NT2/D1 (cell line): Measurements from ENCODE around the gene HOXB7.

Source experiments
- DNase-seq: peaks from one replicate; pipeline ENCODE4 v3.0.0-alpha.2; 2011; ENCODE audit warnings: low read depth, low spot score
- H3K27me3 ChIP-seq: 2 replicates; pipeline ENCODE4 v1.6.0; 2011; ENCODE audit warnings: mild to moderate bottlenecking; ENCODE audit not compliant: insufficient read length, insufficient read depth
- H3K36me3 ChIP-seq: 2 replicates; pipeline ENCODE4 v1.6.1; 2011; ENCODE audit warnings: mild to moderate bottlenecking, low read length, mixed read lengths; ENCODE audit not compliant: insufficient read depth, insufficient read length
- H3K4me1 ChIP-seq: 2 replicates; pipeline ENCODE4 v1.5.1; 2011; ENCODE audit not compliant: insufficient read depth, insufficient read length
- H3K4me3 ChIP-seq: 2 replicates; pipeline ENCODE4 v1.5.1; 2011; ENCODE audit warnings: low read depth; ENCODE audit not compliant: insufficient read length
- H3K9ac ChIP-seq: 2 replicates; pipeline ENCODE4 v1.6.0; 2011; ENCODE audit warnings: low read depth; ENCODE audit not compliant: insufficient read length
- H3K9me3 ChIP-seq: 2 replicates; pipeline ENCODE4 v1.5.1; 2011; ENCODE audit warnings: mild to moderate bottlenecking, low read length; ENCODE audit not compliant: insufficient read depth
- SUZ12 ChIP-seq: IDR thresholded peaks from 2 replicates; pipeline ENCODE4 v1.6.1; 2011; ENCODE audit not compliant: insufficient read length, insufficient read depth; ENCODE audit errors: extremely low read depth
- YY1 ChIP-seq: IDR thresholded peaks from 2 replicates; pipeline ENCODE4 v1.6.1; 2011; ENCODE audit not compliant: insufficient read length, insufficient read depth
- ZNF274 ChIP-seq: IDR thresholded peaks from 2 replicates; pipeline ENCODE4 v1.6.1; 2011; ENCODE audit warnings: mild to moderate bottlenecking, low read depth, low read length

Gene HOXB7

GRCh38 chr17:48565925-48566710, 44.7 kb downstream of the HOXB7 start:
- Histone ChIP-seq H3K4me1 (peaks cover 2% of the 10 kb centered on the region), H3K36me3 (no peaks in the 10 kb centered on the region), H3K9me3 (peaks cover 11% of the 10 kb centered on the region; the same call in 1 of the 2 replicates), H3K27me3 (peaks cover 100% of the 10 kb centered on the region), H3K9ac (no peak overlapping the region), H3K4me3 (no peak overlapping the region)
- TF ChIP-seq YY1 = no peak
- TF ChIP-seq ZNF274 = no peak
- TF ChIP-seq SUZ12 = no peak
- no peak for DNase-seq

- no peak overlapping the region for H3K9ac ChIP-seq
- TF ChIP-seq YY1 (no peak), ZNF274 (no peak), SUZ12 (no peak)
- no peaks in the 10 kb centered on the region for H3K4me1 ChIP-seq
- peaks cover 11% of the 10 kb centered on the region; the same call in 1 of the 2 replicates for H3K9me3 ChIP-seq
- no peaks in the 10 kb centered on the region for H3K36me3 ChIP-seq
- peaks cover 100% of the 10 kb centered on the region for H3K27me3 ChIP-seq
- H3K4me3 ChIP-seq = no peak overlapping the region
- DNase-seq = no peak
Observed at GRCh38 chr17:48565022-48565554, 45.7 kb downstream of the HOXB7 start.

- H3K4me1 ChIP-seq = peaks cover 3% of the 10 kb centered on the region
- H3K9ac ChIP-seq = peak overlapping the region; percentile 58
- no peaks in the 10 kb centered on the region for H3K36me3 ChIP-seq
- peaks cover 100% of the 10 kb centered on the region for H3K27me3 ChIP-seq
- peaks cover 11% of the 10 kb centered on the region; the same call in 1 of the 2 replicates for H3K9me3 ChIP-seq
- no peak for DNase-seq
- TF ChIP-seq SUZ12 (peak; percentile 92), YY1 (no peak)
- H3K4me3 ChIP-seq = peak overlapping the region; percentile 29
Observed at GRCh38 chr17:48564188-48565021, 46.4 kb downstream of the HOXB7 start.

GRCh38 chr17:48563867-48564187, 47.0 kb downstream of the HOXB7 start:
- DNase-seq = no peak
- Histone ChIP-seq H3K27me3 (peaks cover 100% of the 10 kb centered on the region), H3K36me3 (no peaks in the 10 kb centered on the region), H3K9ac (peak overlapping the region; percentile 12), H3K4me1 (peaks cover 3% of the 10 kb centered on the region), H3K4me3 (no peak overlapping the region), H3K9me3 (peaks cover 11% of the 10 kb centered on the region; the same call in 1 of the 2 replicates)
- no peak for TF ChIP-seq SUZ12
- TF ChIP-seq YY1 = no peak
- TF ChIP-seq ZNF274 = no peak

GRCh38 chr17:48563385-48563838, 47.4 kb downstream of the HOXB7 start:
- Histone ChIP-seq H3K4me3 (no peak overlapping the region), H3K9me3 (peaks cover 11% of the 10 kb centered on the region; the same call in 1 of the 2 replicates), H3K36me3 (no peaks in the 10 kb centered on the region), H3K4me1 (peaks cover 3% of the 10 kb centered on the region), H3K9ac (no peak overlapping the region), H3K27me3 (peaks cover 100% of the 10 kb centered on the region)
- no peak for TF ChIP-seq YY1
- TF ChIP-seq SUZ12 = peak; percentile 3
- TF ChIP-seq ZNF274 = no peak
- DNase-seq = no peak

GRCh38 chr17:48562934-48563333, 47.9 kb downstream of the HOXB7 start:
- no peaks in the 10 kb centered on the region for H3K36me3 ChIP-seq
- TF ChIP-seq ZNF274 = no peak
- peak; percentile 67 for TF ChIP-seq SUZ12
- peaks cover 11% of the 10 kb centered on the region; the same call in 1 of the 2 replicates for H3K9me3 ChIP-seq
- no peak overlapping the region for H3K9ac ChIP-seq
- peaks cover 3% of the 10 kb centered on the region for H3K4me1 ChIP-seq
- no peak overlapping the region for H3K4me3 ChIP-seq
- H3K27me3 ChIP-seq = peaks cover 100% of the 10 kb centered on the region
- no peak for DNase-seq
